Small intestine (tissue), 7 donors: ENCODE measurements around the gene IL12RB1. TPM values are rescaled to one million over a fixed set of nuclear protein-coding genes. Genes with fewer than 3 reads are reported as not detected.

ENCODE experiments used
- DNase-seq, 2 donors: peaks; one replicate each; pipeline versions ENCODE4 v3.0.0 to v3.0.0-alpha.2; 2013
- FAIRE-seq: peaks from 2 replicates; lab custom pipeline; 2012; peaks lifted over from hg19 to GRCh38; lab: Jason Lieb, UNC
- H3K27ac ChIP-seq, 3 donors: one replicate each; pipeline ENCODE4 v1.5.1; 2013; ENCODE audit warnings: low read length in 2 of 3, mild to moderate bottlenecking in 2 of 3, control low read depth in 1 of 3, inconsistent platforms in 1 of 3, low read depth in 1 of 3, moderate library complexity in 1 of 3
- H3K27me3 ChIP-seq, 3 donors: one replicate each; pipeline ENCODE4 v1.6.1; 2013; ENCODE audit warnings: low read length in 3 of 3, inconsistent platforms in 1 of 3; ENCODE audit not compliant: control insufficient read depth in 3 of 3, insufficient read depth in 3 of 3
- H3K36me3 ChIP-seq, 3 donors: one replicate each; pipeline ENCODE4 v1.6.1; 2013; ENCODE audit warnings: low read length in 3 of 3, inconsistent platforms in 1 of 3, low read depth in 1 of 3, mild to moderate bottlenecking in 1 of 3, moderate library complexity in 1 of 3; ENCODE audit not compliant: control insufficient read depth in 3 of 3, insufficient read depth in 2 of 3
- H3K4me1 ChIP-seq, 3 donors: one replicate each; pipeline ENCODE4 v1.6.1; 2013; ENCODE audit warnings: low read length in 2 of 3, inconsistent platforms in 1 of 3, low read depth in 1 of 3, mild to moderate bottlenecking in 1 of 3, moderate library complexity in 1 of 3; ENCODE audit not compliant: control insufficient read depth in 3 of 3, insufficient read depth in 2 of 3
- H3K4me3 ChIP-seq, 3 donors: one replicate each; pipeline ENCODE4 v1.5.1; 2013; ENCODE audit warnings: low read length in 3 of 3, control low read depth in 1 of 3, inconsistent platforms in 1 of 3, low read depth in 1 of 3, mild to moderate bottlenecking in 1 of 3, moderate library complexity in 1 of 3
- H3K9me3 ChIP-seq, 2 donors: one replicate each; pipeline ENCODE4 v1.6.1; 2013; ENCODE audit warnings: low read depth in 1 of 2, low read length in 1 of 2; ENCODE audit not compliant: control insufficient read depth in 2 of 2, insufficient read depth in 1 of 2
- WGBS, 3 donors: extraction: QIAGEN DNeasy Blood & Tissue Kit; methylation state at CpG; one replicate each; pipeline ENCODE4 v1.1.7; 2013; 5-methylcytosine and 5-hydroxymethylcytosine counted together
- polyA plus RNA-seq, 4 donors: library from polyadenylated mRNA; stranded (reverse) in 3 of 4; unstranded in 1 of 4; fragments of 200-250 nt in 3 of 4; fragments of 120-200 nt in 1 of 4; gene quantifications; one replicate each; pipeline versions ENCODE4 v1.2.1 to v1.2.3, GENCODE V29; 2013
- donor health status: healthy with polysubstance abuse.
- donor health status: control.
- donor health status: control.
- donor health status: Bipolar disorder and iron deficiency.
- donor health status: healthy.

Gene IL12RB1
- polyA plus RNA-seq, 4 donors = 0.81 to 2.4 (median 1.3) TPM

DNA sequence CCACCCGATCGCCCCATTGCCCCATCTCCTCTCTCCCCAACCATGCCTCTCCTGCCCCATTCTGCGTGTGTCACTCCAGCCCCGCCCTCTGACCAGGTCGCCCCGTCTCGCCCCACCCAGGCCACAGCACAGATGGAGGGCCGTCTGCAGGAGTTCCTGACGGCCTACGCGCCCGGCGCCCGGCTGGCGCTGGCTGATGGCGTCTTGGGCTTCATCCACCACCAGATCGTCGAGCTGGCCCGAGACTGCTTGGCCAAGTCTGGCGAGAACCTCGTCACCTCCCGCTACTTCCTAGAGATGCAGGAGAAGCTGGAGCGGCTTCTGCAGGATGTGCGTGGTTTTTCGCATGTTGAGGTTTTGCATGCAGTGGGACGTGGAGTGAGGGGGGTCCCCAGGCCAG lies 37.1 kb upstream of the IL12RB1 start:
- FAIRE-seq (no peak), DNase-seq (no peak)
- Histone ChIP-seq H3K9me3 (no peaks in the 10 kb centered on the region), H3K4me1 (peaks cover 0 to 7% (median 2%) of the 10 kb centered on the region in 3 donors), H3K4me3 (no peak overlapping the region), H3K27me3 (no peaks in the 10 kb centered on the region), H3K36me3 (peaks cover 3 to 94% (median 36%) of the 10 kb centered on the region in 3 donors), H3K27ac (no peak overlapping the region)
- WGBS, 3 donors = 76 to 83% (median 83%) methylated on average over 26 of the region's 26 CpGs

- H3K27ac ChIP-seq = no peak overlapping the region
- no peaks in the 10 kb centered on the region for H3K27me3 ChIP-seq
- WGBS, 3 donors = 80 to 88% (median 87%) methylated on average over 27 of the region's 27 CpGs
- DNase-seq = no peak
- no peaks in the 10 kb centered on the region for H3K9me3 ChIP-seq
- FAIRE-seq = no peak
- peaks cover 3 to 89% (median 29%) of the 10 kb centered on the region in 3 donors for H3K36me3 ChIP-seq
- H3K4me3 ChIP-seq = no peak overlapping the region
- peaks cover 2 to 14% (median 7%) of the 10 kb centered on the region in 3 donors for H3K4me1 ChIP-seq
Observed at GRCh38 chr19:18122860-18123795, 36.4 kb upstream of the IL12RB1 start.

DNA sequence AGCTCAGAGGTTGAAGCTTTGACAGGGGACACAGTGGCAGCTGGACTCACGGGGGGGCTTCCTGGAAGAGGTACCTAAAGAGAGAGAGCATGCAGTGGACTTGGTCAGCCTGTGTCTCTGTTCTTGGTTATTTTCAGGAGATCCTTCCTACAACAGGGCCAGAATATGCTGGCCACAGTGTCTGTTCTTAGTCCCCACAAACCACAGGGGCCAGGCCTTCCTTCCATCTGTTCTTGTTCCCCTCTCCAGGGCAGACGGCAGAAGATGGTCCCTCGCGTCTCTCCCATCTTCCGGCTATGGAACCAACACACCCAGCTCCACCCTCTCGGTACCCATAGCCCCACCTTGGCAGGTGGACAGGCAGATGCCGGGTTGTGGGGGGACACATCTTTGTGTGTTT lies 35.7 kb upstream of the IL12RB1 start:
- 89 to 93% (median 92%) methylated on average over 7 of the region's 7 CpGs for WGBS, 3 donors
- H3K9me3 ChIP-seq = no peaks in the 10 kb centered on the region
- H3K36me3 ChIP-seq = peaks cover 3 to 83% (median 27%) of the 10 kb centered on the region in 3 donors
- H3K4me1 ChIP-seq = peaks cover 2 to 17% (median 7%) of the 10 kb centered on the region in 3 donors
- no peak overlapping the region for H3K27ac ChIP-seq
- H3K4me3 ChIP-seq = no peak overlapping the region
- no peaks in the 10 kb centered on the region for H3K27me3 ChIP-seq
- no peak for FAIRE-seq
- DNase-seq = no peak

- 95 to 97% (median 97%) methylated on average over 5 of the region's 5 CpGs for WGBS, 3 donors
- H3K27me3 ChIP-seq = no peaks in the 10 kb centered on the region
- no peak overlapping the region for H3K4me3 ChIP-seq
- FAIRE-seq (no peak), DNase-seq (no peak)
- peaks cover 3 to 76% (median 25%) of the 10 kb centered on the region in 3 donors for H3K36me3 ChIP-seq
- H3K9me3 ChIP-seq = no peaks in the 10 kb centered on the region
- no peak overlapping the region for H3K27ac ChIP-seq
- peaks cover 2 to 23% (median 7%) of the 10 kb centered on the region in 3 donors for H3K4me1 ChIP-seq
Observed at GRCh38 chr19:18121166-18121565, 34.4 kb upstream of the IL12RB1 start.

DNA sequence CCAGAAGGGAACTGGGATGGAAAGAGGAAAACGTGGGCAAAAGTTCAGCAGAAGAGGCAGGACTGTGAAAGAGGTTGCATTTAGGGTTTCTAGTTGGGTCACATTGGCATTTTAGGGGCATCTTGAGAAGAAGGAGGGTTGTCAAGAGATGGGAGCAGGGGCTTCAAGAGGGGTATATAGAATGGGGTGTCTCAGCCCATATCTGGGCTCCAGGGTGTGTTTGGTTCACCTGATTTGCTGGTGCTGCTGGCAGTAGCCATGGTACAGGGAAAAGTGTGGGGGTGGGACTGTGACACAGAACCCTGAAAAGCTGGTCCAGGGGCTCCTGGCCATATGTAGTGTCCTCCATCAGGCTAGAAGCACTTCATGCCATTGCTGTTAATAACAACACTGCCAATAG lies 33.4 kb upstream of the IL12RB1 start:
- no peaks in the 10 kb centered on the region for H3K9me3 ChIP-seq
- peaks cover 3 to 73% (median 23%) of the 10 kb centered on the region in 3 donors for H3K36me3 ChIP-seq
- WGBS, 3 donors = 27 to 55% (median 54%) methylated on average over 1 of the region's 1 CpG
- H3K27me3 ChIP-seq = no peaks in the 10 kb centered on the region
- FAIRE-seq (no peak), DNase-seq (no peak)
- no peak overlapping the region for H3K4me3 ChIP-seq
- H3K27ac ChIP-seq = peak overlapping the region in 2 of 3 donors; percentile 33 to 62
- peaks cover 2 to 23% (median 7%) of the 10 kb centered on the region in 3 donors for H3K4me1 ChIP-seq

DNA sequence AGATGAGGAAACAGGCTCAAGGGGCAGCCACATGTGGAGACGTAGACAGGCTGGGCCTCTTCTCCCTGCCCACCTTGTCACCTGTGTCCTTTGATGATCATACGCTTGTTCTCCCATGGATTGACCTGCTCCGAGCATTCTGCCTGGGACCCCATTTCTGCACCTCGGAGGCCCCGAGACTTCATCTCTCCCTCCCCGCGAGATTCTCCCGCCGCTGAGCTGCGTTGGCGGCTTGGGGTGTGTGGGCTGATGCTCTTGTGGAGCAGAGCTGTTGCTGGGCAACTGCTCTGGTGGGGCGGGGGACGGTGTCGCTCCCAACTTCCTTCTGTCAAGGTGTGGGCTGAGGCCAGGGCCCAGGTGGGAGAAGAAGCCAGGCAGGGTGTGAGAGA lies 33.0 kb upstream of the IL12RB1 start:
- WGBS, 3 donors = 52 to 63% (median 60%) methylated on average over 14 of the region's 14 CpGs
- FAIRE-seq = no peak
- peak in 1 of 2 donors; percentile 30 for DNase-seq
- Histone ChIP-seq H3K36me3 (peaks cover 3 to 73% (median 22%) of the 10 kb centered on the region in 3 donors), H3K9me3 (no peaks in the 10 kb centered on the region), H3K27me3 (no peaks in the 10 kb centered on the region), H3K4me1 (peaks cover 2 to 23% (median 7%) of the 10 kb centered on the region in 3 donors), H3K4me3 (no peak overlapping the region), H3K27ac (peak overlapping the region in 2 of 3 donors; percentile 33 to 62)

- WGBS, 3 donors = 18 to 30% (median 23%) methylated on average over 11 to 13 of the region's 13 CpGs
- no peak for FAIRE-seq
- peak in 1 of 2 donors; percentile 63 for DNase-seq
Observed at GRCh38 chr19:18119013-18119716, 32.4 kb upstream of the IL12RB1 start.

GRCh38 chr19:18118420-18119012 lies 31.8 kb upstream of the IL12RB1 start:
- FAIRE-seq = no peak
- peak overlapping the region in 2 of 3 donors; percentile 32 to 77 for H3K27ac ChIP-seq
- WGBS, 3 donors = 6 to 25% (median 16%) methylated on average over 14 of the region's 14 CpGs

More at GRCh38 chr19:18119013-18119716, 32.4 kb upstream of the IL12RB1 start:
- H3K4me3 ChIP-seq = peak overlapping the region in 1 of 3 donors; percentile 84
- peaks cover 1 to 73% (median 19%) of the 10 kb centered on the region in 3 donors for H3K36me3 ChIP-seq
- peaks cover 2 to 23% (median 7%) of the 10 kb centered on the region in 3 donors for H3K4me1 ChIP-seq
- no peaks in the 10 kb centered on the region for H3K9me3 ChIP-seq
- H3K27me3 ChIP-seq = no peaks in the 10 kb centered on the region
- H3K27ac ChIP-seq = peak overlapping the region in 2 of 3 donors; percentile 33 to 68

More at GRCh38 chr19:18118420-18119012, 31.8 kb upstream of the IL12RB1 start:
- peaks cover 2 to 23% (median 7%) of the 10 kb centered on the region in 3 donors for H3K4me1 ChIP-seq
- DNase-seq = no peak
- peaks cover 0 to 73% (median 13%) of the 10 kb centered on the region in 3 donors for H3K36me3 ChIP-seq
- H3K27me3 ChIP-seq = no peaks in the 10 kb centered on the region
- peak overlapping the region; percentile 59 to 84 (median 70) for H3K4me3 ChIP-seq
- H3K9me3 ChIP-seq = no peaks in the 10 kb centered on the region
